Left renal pelvis (tissue), 4 donors: ENCODE data around the gene NAGPA. TPM values are rescaled to one million over a fixed set of nuclear protein-coding genes. Genes with fewer than 3 reads are reported as not detected.

Source experiments
- DNase-seq, 4 donors: peaks; one replicate each; pipeline ENCODE4 v3.0.0-alpha.2; 2013; ENCODE audit warnings: low read depth in 4 of 4, low spot score in 3 of 4
- polyA plus RNA-seq, 4 donors: library from polyadenylated mRNA; unstranded; fragments of 120-200 nt; gene quantifications; one replicate each; pipeline ENCODE4 v1.2.1, GENCODE V29; 2013; ENCODE audit not compliant: insufficient read length in 4 of 4

NAGPA gene
- polyA plus RNA-seq, 4 donors: 5.3 to 15.5 (median 9.0) TPM

GRCh38 chr16:4979164-4979563 is 54.6 kb downstream of the NAGPA start:
- DNase-seq: no peak

GRCh38 chr16:4976611-4977145 is 57.1 kb downstream of the NAGPA start:
- DNase-seq: no peak

GRCh38 chr16:4976079-4976478 is 57.7 kb downstream of the NAGPA start:
- DNase-seq: no peak

Other genes with a start within 250 kb of the NAGPA start
- gene SEPTIN12, start 245.6 kb downstream of the NAGPA start, polyA plus RNA-seq: not detected
- gene SMIM22, start 238.6 kb downstream of the NAGPA start, polyA plus RNA-seq: 10 to 100 TPM in 3 of 4 donors, under 1 TPM in 1; 0.25 to 13.5 (median 11.2) TPM
- gene ROGDI, start 231.3 kb downstream of the NAGPA start, polyA plus RNA-seq: 10 to 100 TPM; 33.8 to 46.5 (median 37.3) TPM
- 100 to 1,000 TPM in 3 of 4 donors, 10 to 100 TPM in 1; 70.6 to 150 (median 140) TPM for gene GLYR1, start 186.6 kb downstream of the NAGPA start, polyA plus RNA-seq
- 10 to 100 TPM; 22.2 to 36.5 (median 32.5) TPM for gene UBN1, start 186.5 kb downstream of the NAGPA start, polyA plus RNA-seq
- 10 to 100 TPM in 3 of 4 donors, 1 to 10 TPM in 1; 3.7 to 40.1 (median 28.3) TPM for gene PPL, start 96.8 kb downstream of the NAGPA start, polyA plus RNA-seq
- gene SEC14L5, start 75.6 kb downstream of the NAGPA start, polyA plus RNA-seq: under 1 TPM; 0.13 to 0.38 (median 0.16) TPM
- 1 to 10 TPM; 3.7 to 7.8 (median 5.9) TPM for gene C16orf89, start 32.0 kb upstream of the NAGPA start, polyA plus RNA-seq
- gene ALG1, start 37.9 kb upstream of the NAGPA start, polyA plus RNA-seq: 10 to 100 TPM; 15.4 to 25.0 (median 22.5) TPM
- gene EEF2KMT, start 63.9 kb upstream of the NAGPA start, polyA plus RNA-seq: 10 to 100 TPM; 10.7 to 16.2 (median 13.5) TPM